ENCODE data around the gene ADSS1. TPM values are rescaled to one million over a fixed set of nuclear protein-coding genes. Genes with fewer than 3 reads are reported as not detected.

Gene ADSS1
- total and polyA plus RNA-seq, 10 donors, result 2.7 to 11.7 (median 5.1) TPM

DNA sequence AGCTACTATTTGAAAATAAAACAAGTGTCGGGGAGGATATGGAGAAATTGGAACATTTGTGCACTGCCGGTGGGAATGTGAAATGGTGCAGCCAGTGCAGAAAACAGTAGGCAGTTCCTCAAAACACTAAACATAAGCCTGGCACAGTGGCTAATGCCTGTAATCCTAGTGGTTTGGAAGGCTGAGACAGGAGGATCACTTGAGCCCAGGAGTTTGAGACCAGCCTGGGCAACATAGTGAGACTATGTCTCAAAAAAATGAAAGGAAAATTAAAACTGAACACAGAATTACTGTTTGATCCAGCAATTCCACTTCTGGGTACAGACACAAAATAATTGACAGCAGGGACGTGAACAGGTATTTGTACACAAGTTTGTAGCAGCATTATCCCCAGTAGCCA is 41.5 kb downstream of the ADSS1 start:
- H3K27me3 ChIP-seq (replicated peaks in 1 of 7), result no peaks in the 10 kb centered on the region
- H3K27ac ChIP-seq, result no peak overlapping the region
- H3K36me3 ChIP-seq, result peaks cover 0 to 36% (median 12%) of the 10 kb centered on the region in 6 donors
- H3K4me3 ChIP-seq, result no peak overlapping the region
- H3K9me3 ChIP-seq, result peaks cover 0 to 7% (median 0%) of the 10 kb centered on the region in 8 donors
- 90 to 96% (median 94%) methylated on average over 3 of the region's 3 CpGs for WGBS, 5 donors
- H3K4me1 ChIP-seq, result peaks cover 13 to 33% (median 25%) of the 10 kb centered on the region in 6 donors
- no peak for DNase-seq
- no peak for TF ChIP-seq POLR2AphosphoS5 (IDR thresholded peaks at IDR 0.05)
- TF ChIP-seq POLR2A (IDR thresholded peaks at IDR 0.05), result no peak
- TF ChIP-seq, protein P1, sequence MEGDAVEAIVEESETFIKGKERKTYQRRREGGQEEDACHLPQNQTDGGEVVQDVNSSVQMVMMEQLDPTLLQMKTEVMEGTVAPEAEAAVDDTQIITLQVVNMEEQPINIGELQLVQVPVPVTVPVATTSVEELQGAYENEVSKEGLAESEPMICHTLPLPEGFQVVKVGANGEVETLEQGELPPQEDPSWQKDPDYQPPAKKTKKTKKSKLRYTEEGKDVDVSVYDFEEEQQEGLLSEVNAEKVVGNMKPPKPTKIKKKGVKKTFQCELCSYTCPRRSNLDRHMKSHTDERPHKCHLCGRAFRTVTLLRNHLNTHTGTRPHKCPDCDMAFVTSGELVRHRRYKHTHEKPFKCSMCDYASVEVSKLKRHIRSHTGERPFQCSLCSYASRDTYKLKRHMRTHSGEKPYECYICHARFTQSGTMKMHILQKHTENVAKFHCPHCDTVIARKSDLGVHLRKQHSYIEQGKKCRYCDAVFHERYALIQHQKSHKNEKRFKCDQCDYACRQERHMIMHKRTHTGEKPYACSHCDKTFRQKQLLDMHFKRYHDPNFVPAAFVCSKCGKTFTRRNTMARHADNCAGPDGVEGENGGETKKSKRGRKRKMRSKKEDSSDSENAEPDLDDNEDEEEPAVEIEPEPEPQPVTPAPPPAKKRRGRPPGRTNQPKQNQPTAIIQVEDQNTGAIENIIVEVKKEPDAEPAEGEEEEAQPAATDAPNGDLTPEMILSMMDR (IDR thresholded peaks at IDR 0.05 in 8 of 11, conservative IDR thresholded peaks at IDR 0.05 in 3 of 11), result no peak
- intact Hi-C loops (cut with DNase I; ENCODE audit: low total_unique reads), result no loop called here

DNA sequence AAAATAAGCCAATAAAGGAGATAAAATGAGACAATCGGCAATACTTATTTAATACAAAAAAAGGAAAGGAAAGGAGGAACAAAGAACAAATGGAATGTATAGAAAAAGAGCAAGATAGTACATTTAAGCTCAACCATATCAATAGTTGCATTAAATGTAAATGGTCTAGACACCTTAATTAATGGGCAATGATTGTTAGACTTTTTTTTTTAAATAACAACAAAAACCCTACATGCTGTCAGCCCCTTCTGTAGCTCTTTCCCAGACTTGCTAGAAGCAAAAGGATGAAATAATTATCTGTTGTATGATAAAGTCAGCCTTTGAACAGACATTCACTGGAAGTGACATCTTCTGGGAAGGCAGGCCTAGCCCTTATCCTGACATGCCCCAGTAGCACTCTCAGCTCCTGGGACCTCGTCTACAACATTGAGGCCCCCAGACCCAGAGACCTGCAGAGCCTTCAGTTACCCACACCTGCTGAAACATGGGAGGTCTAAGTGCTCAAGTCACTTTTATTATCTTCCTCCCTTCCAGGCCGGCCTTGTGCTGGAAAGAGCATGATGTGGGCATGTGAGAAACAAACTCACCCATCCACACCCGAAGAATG is 42.3 kb downstream of the ADSS1 start:
- TF ChIP-seq POLR2A (IDR thresholded peaks at IDR 0.05), result no peak
- TF ChIP-seq, protein P1 (IDR thresholded peaks at IDR 0.05 in 8 of 11, conservative IDR thresholded peaks at IDR 0.05 in 3 of 11), result no peak
- TF ChIP-seq POLR2AphosphoS5 (IDR thresholded peaks at IDR 0.05), result no peak
- Histone ChIP-seq H3K4me3 (no peak overlapping the region), H3K36me3 (peaks cover 0 to 36% (median 13%) of the 10 kb centered on the region in 6 donors), H3K27me3 (replicated peaks in 1 of 7) (no peaks in the 10 kb centered on the region), H3K4me1 (peaks cover 13 to 33% (median 25%) of the 10 kb centered on the region in 6 donors), H3K9me3 (peaks cover 0 to 11% (median 5%) of the 10 kb centered on the region in 8 donors), H3K27ac (peak overlapping the region in 5 of 8 donors; percentile 44 to 74 (median 56))
- WGBS, 5 donors, result 93 to 98% (median 97%) methylated on average over 4 of the region's 4 CpGs
- no peak for DNase-seq
- intact Hi-C loops (cut with DNase I; ENCODE audit: low total_unique reads), result no loop called here

DNA sequence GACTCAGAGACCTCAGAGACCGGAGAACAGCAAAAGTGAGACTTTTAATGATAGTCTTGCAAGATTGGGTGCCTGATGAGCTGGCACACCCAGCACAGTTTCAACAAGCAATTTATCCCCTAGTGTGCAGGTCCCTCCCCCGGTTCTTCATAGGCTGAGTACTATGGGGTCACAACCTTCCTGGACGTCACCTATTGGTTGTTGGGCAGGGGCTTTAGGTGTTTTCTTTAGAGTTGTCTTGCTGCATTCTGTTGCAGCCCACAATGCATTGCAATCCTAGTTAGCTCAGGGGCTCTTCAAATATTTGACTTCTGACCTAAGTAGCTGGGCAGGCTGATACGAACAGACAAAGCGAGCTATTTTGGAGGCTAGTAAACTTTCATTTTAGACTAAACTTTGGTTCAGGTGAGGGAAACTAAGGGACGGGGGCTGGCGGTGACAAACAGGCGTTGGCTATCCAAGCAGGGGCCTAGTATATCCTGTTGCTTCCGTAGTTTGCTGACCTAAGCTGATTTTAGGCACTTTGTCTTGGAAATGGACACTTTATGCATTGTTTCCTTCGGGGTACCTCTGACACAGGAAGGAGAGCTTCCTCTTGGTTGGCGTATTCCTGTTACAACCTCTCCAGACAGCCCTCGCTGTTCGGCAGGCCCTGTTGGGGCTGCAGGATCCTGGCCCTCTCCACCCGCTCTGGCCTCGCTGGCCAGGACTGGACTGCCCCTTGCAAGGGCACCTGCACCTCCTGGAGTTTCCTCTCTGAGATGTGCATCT is 43.0 kb downstream of the ADSS1 start:
- WGBS, 5 donors, result 66 to 69% (median 68%) methylated on average over 14 to 15 of the region's 15 CpGs
- Histone ChIP-seq H3K36me3 (peaks cover 0 to 36% (median 18%) of the 10 kb centered on the region in 6 donors), H3K4me3 (no peak overlapping the region), H3K9me3 (peaks cover 0 to 12% (median 6%) of the 10 kb centered on the region in 8 donors), H3K27me3 (replicated peaks in 1 of 7) (no peaks in the 10 kb centered on the region), H3K4me1 (peaks cover 13 to 39% (median 27%) of the 10 kb centered on the region in 6 donors), H3K27ac (peak overlapping the region in 6 of 8 donors; percentile 17 to 74 (median 52))
- intact Hi-C loops (cut with DNase I; ENCODE audit: low total_unique reads), result no loop called here
- no peak for TF ChIP-seq POLR2A (IDR thresholded peaks at IDR 0.05)
- TF ChIP-seq POLR2AphosphoS5 (IDR thresholded peaks at IDR 0.05), result peak; percentile 46 to 59 (median 57)
- no peak for DNase-seq

DNA sequence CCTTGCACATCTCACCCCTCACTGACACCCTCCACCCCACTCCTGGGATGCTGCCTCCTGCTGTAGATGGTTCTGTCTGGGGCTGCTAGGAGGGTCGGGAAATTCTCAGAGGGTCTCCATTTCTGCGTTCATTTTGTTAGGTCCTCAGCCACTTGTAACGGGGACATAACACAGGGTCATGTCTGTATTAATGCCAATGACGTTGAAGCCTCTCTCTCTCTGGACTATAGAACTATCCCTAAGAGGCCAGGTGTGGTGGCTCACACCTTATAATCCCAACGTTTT is 43.5 kb downstream of the ADSS1 start:
- Histone ChIP-seq H3K27me3 (replicated peaks in 1 of 7) (no peaks in the 10 kb centered on the region), H3K4me3 (no peak overlapping the region), H3K27ac (peak overlapping the region in 5 of 8 donors; percentile 44 to 74 (median 56)), H3K36me3 (peaks cover 0 to 36% (median 23%) of the 10 kb centered on the region in 6 donors), H3K9me3 (peaks cover 0 to 12% (median 6%) of the 10 kb centered on the region in 8 donors), H3K4me1 (peaks cover 13 to 44% (median 29%) of the 10 kb centered on the region in 6 donors)
- TF ChIP-seq, protein P1 (IDR thresholded peaks at IDR 0.05 in 8 of 11, conservative IDR thresholded peaks at IDR 0.05 in 3 of 11), result no peak
- no peak for TF ChIP-seq POLR2AphosphoS5 (IDR thresholded peaks at IDR 0.05)
- no peak for TF ChIP-seq POLR2A (IDR thresholded peaks at IDR 0.05)
- 70 to 80% (median 75%) methylated on average over 5 of the region's 5 CpGs for WGBS, 5 donors
- intact Hi-C loops (cut with DNase I; ENCODE audit: low total_unique reads), result no loop called here
- no peak for DNase-seq
